ENCODE measurements around the gene USP6NL.
A peak's percentile ranks its signal among the peaks of the same experiment; 100 is the strongest.

The USP6NL gene

DNA sequence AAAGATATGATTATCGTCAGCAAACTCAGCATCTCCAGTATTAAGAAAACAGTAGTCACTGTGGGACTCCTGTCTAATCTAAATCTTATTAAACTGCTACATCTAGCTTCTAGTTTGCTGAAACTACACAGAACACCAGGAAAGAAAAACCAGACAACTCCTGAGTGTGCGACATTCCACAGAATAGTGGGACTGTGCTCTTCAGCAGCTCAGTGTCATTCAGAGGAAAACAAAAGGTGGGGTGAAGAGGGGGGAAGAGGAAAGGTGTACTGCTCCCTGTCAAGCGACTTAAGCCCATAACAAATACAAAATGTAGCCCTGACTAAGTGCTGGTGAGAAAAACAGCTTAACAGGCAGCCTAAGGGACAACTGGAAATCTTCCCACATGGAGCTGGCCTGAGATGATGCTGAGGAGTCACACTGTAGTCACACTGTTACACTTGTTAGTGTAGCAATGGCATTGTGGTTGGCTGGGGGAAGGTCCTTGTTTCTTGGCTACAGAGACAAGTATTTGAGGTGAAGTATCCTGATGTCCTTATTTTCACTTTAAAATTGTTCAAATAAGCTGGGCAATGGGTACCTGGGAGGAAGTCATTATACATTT, 135.5 kb downstream of the USP6NL start:
- no peak overlapping the region for H2AFZ ChIP-seq (ENCODE audit: low read depth, low read length)
- no peak overlapping the region for H3K4me3 ChIP-seq (ENCODE audit: low read length)
- H4K20me1 ChIP-seq (ENCODE audit: insufficient read depth, low read length) = no peaks in the 10 kb centered on the region
- H3K79me2 ChIP-seq (ENCODE audit: low read length) = no peaks in the 10 kb centered on the region
- H3K36me3 ChIP-seq (replicated peaks; ENCODE audit: low read depth, low read length) = no peaks in the 10 kb centered on the region
- no peak overlapping the region for H3K27ac ChIP-seq (ENCODE audit: low read length)
- no peaks in the 10 kb centered on the region for H3K9me3 ChIP-seq (ENCODE audit: insufficient read depth, low read length)
- TF ChIP-seq, protein P1, sequence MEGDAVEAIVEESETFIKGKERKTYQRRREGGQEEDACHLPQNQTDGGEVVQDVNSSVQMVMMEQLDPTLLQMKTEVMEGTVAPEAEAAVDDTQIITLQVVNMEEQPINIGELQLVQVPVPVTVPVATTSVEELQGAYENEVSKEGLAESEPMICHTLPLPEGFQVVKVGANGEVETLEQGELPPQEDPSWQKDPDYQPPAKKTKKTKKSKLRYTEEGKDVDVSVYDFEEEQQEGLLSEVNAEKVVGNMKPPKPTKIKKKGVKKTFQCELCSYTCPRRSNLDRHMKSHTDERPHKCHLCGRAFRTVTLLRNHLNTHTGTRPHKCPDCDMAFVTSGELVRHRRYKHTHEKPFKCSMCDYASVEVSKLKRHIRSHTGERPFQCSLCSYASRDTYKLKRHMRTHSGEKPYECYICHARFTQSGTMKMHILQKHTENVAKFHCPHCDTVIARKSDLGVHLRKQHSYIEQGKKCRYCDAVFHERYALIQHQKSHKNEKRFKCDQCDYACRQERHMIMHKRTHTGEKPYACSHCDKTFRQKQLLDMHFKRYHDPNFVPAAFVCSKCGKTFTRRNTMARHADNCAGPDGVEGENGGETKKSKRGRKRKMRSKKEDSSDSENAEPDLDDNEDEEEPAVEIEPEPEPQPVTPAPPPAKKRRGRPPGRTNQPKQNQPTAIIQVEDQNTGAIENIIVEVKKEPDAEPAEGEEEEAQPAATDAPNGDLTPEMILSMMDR (IDR thresholded peaks at IDR 0.05; ENCODE audit: low read depth, low read length) = no peak
- TF ChIP-seq EZH2phosphoT487 (IDR thresholded peaks at IDR 0.05; ENCODE audit: low read depth) = no peak
- no peaks in the 10 kb centered on the region for H3K27me3 ChIP-seq (ENCODE audit: low read depth, low read length)
- H3K4me2 ChIP-seq (ENCODE audit: low read length) = no peak overlapping the region
- H3K9ac ChIP-seq (ENCODE audit: low read length) = no peak overlapping the region
- H3K4me1 ChIP-seq (ENCODE audit: low read length) = no peaks in the 10 kb centered on the region

DNA sequence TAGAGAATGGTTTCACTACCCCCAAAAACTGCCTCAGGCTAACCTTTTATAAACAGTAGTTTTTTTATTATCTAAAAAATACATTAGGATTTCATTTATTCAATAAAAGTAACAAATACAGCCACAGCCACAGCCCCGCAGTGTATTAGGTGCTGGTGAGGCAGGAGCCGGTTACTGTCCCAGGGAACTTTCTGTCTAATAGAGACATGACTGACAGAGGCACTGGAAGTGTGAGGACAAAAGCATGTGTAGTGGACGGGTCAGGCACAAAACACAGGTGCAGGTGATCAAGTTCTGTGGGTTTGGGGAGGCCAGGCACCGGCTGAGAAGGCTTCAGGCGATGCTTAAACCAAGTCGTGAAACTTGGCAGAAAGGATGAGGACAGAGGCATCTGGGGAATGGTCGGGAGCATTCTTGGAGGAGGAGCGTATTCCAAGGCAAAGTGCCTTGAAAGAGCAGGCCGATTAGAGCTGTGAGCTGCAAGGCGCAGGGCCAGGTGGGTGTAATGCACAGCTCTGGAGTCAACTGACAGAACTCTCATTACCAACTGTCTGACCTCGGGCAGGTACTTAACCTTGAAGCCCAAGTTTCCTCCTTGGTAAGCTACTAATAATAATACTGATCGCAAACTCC, 138.2 kb downstream of the USP6NL start:
- Histone ChIP-seq H3K4me2 (ENCODE audit: low read length) (no peak overlapping the region), H2AFZ (ENCODE audit: low read depth, low read length) (no peak overlapping the region), H3K27ac (ENCODE audit: low read length) (no peak overlapping the region), H4K20me1 (ENCODE audit: insufficient read depth, low read length) (no peaks in the 10 kb centered on the region), H3K9ac (ENCODE audit: low read length) (no peak overlapping the region), H3K9me3 (ENCODE audit: insufficient read depth, low read length) (no peaks in the 10 kb centered on the region), H3K4me3 (ENCODE audit: low read length) (no peak overlapping the region), H3K36me3 (replicated peaks; ENCODE audit: low read depth, low read length) (no peaks in the 10 kb centered on the region), H3K79me2 (ENCODE audit: low read length) (no peaks in the 10 kb centered on the region), H3K4me1 (ENCODE audit: low read length) (peaks cover 4% of the 10 kb centered on the region), H3K27me3 (ENCODE audit: low read depth, low read length) (no peaks in the 10 kb centered on the region)
- TF ChIP-seq, protein P1 (IDR thresholded peaks at IDR 0.05; ENCODE audit: low read depth, low read length) = no peak
- no peak for TF ChIP-seq EZH2phosphoT487 (IDR thresholded peaks at IDR 0.05; ENCODE audit: low read depth)

DNA sequence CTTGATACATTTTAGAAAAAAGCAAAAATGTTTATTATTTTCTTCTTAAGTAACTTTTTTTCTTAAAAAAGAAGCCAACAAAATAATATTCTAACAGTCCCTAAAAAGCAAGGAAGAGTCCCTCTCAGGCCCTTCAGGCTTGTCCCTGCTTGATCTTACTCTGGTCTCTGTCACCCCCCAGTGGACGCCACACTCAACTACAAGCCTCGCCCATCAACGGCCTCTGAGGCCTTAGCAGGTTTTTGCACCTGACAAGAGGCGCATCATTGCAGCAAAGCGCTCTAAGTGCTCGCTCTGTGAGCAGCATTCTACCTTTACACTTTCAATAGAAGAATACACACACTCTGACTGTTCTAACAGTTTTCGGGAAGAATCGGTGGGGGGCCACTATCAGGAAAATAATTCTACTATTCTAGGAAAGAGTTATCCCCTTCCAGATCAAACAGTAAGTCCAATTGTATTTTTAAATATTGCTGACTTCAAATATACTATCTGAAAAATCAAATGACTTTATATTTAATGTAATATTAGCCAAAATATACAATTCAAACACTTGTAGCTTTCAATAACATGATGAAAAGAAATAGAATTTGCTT, 139.2 kb downstream of the USP6NL start:
- H3K4me1 ChIP-seq (ENCODE audit: low read length) = peaks cover 13% of the 10 kb centered on the region
- H3K4me2 ChIP-seq (ENCODE audit: low read length) = no peak overlapping the region
- no peak overlapping the region for H3K27ac ChIP-seq (ENCODE audit: low read length)
- H3K27me3 ChIP-seq (ENCODE audit: low read depth, low read length) = no peaks in the 10 kb centered on the region
- H3K4me3 ChIP-seq (ENCODE audit: low read length) = no peak overlapping the region
- H3K9ac ChIP-seq (ENCODE audit: low read length) = no peak overlapping the region
- no peak for TF ChIP-seq EZH2phosphoT487 (IDR thresholded peaks at IDR 0.05; ENCODE audit: low read depth)
- TF ChIP-seq, protein P1 (IDR thresholded peaks at IDR 0.05; ENCODE audit: low read depth, low read length) = peak; percentile 78
- H3K79me2 ChIP-seq (ENCODE audit: low read length) = no peaks in the 10 kb centered on the region
- H3K36me3 ChIP-seq (replicated peaks; ENCODE audit: low read depth, low read length) = no peaks in the 10 kb centered on the region
- no peaks in the 10 kb centered on the region for H4K20me1 ChIP-seq (ENCODE audit: insufficient read depth, low read length)
- no peak overlapping the region for H2AFZ ChIP-seq (ENCODE audit: low read depth, low read length)
- H3K9me3 ChIP-seq (ENCODE audit: insufficient read depth, low read length) = no peaks in the 10 kb centered on the region

DNA sequence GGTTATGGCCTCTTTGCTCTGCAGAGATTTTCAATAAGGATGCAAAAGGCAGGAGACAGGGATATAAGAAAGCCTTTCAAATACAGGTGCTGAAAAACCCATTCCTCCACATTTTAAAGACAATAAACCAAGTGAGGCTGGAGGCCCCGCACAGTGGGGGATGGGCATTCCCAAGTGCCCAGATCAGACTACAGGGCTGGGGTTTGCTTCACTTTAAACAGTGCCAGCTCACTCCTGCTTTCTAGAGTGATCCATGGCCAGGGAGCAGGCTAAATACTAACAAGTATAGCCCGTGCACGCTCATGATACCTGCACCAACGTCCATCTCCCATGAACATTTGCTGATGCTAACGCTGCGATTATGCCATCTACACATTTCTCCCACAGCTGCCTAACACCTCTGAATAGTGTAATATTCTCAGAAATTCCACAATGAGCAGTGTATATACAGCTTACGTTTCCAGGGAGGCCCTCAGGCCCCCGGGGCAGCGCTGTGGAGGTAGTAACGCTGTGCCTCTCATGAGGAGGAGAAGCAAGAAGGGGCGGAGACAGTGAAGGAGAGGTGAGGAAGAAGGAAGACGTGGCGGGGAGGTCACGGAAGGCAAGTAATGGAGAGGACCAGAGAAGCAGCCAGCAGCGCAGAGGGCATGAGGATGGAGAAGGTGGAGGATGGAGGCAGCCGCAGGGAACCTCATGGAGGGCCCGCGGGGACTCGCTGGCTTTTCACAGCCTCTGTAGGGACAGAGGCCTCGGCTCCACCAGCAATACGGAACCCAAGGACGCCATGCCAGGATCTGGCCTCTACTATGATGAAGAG, 141.7 kb downstream of the USP6NL start:
- no peak overlapping the region for H3K4me2 ChIP-seq (ENCODE audit: low read length)
- no peak overlapping the region for H3K9ac ChIP-seq (ENCODE audit: low read length)
- peaks cover 13% of the 10 kb centered on the region for H3K4me1 ChIP-seq (ENCODE audit: low read length)
- no peaks in the 10 kb centered on the region for H4K20me1 ChIP-seq (ENCODE audit: insufficient read depth, low read length)
- no peaks in the 10 kb centered on the region for H3K79me2 ChIP-seq (ENCODE audit: low read length)
- no peaks in the 10 kb centered on the region for H3K27me3 ChIP-seq (ENCODE audit: low read depth, low read length)
- no peak for TF ChIP-seq EZH2phosphoT487 (IDR thresholded peaks at IDR 0.05; ENCODE audit: low read depth)
- TF ChIP-seq, protein P1 (IDR thresholded peaks at IDR 0.05; ENCODE audit: low read depth, low read length) = no peak
- H3K4me3 ChIP-seq (ENCODE audit: low read length) = no peak overlapping the region
- H3K36me3 ChIP-seq (replicated peaks; ENCODE audit: low read depth, low read length) = no peaks in the 10 kb centered on the region
- no peaks in the 10 kb centered on the region for H3K9me3 ChIP-seq (ENCODE audit: insufficient read depth, low read length)
- no peak overlapping the region for H2AFZ ChIP-seq (ENCODE audit: low read depth, low read length)
- H3K27ac ChIP-seq (ENCODE audit: low read length) = no peak overlapping the region
